Neural crest cell (in vitro differentiated cells): Measurements from ENCODE around the gene SOCS3. TPM values are rescaled to one million over a fixed set of nuclear protein-coding genes. Genes with fewer than 3 reads are reported as not detected.

Experiments used
- DNase-seq: peaks from one replicate; pipeline ENCODE4 v3.0.0; 2021; ENCODE audit warnings: low read depth, mixed read lengths, low spot score
- H3K27ac Mint-ChIP-seq: one replicate; pipeline ENCODE4 v1.8.0; 2021; ENCODE audit warnings: mild to moderate bottlenecking, mixed read lengths; ENCODE audit not compliant: unreplicated experiment
- H3K27me3 Mint-ChIP-seq: 2 replicates; pipeline ENCODE4 v1.8.0; 2021; ENCODE audit warnings: low read depth, mild to moderate bottlenecking, mixed read lengths
- H3K36me3 Mint-ChIP-seq: 2 replicates; pipeline ENCODE4 v1.8.0; 2021; ENCODE audit warnings: low read depth, mild to moderate bottlenecking, mixed read lengths
- H3K4me1 Mint-ChIP-seq: 2 replicates; pipeline ENCODE4 v1.8.0; 2021; ENCODE audit warnings: mixed read lengths
- H3K4me3 Mint-ChIP-seq: one replicate; pipeline ENCODE4 v1.8.0; 2021; ENCODE audit warnings: mild to moderate bottlenecking, mixed read lengths
- H3K9me3 Mint-ChIP-seq: 2 replicates; pipeline ENCODE4 v1.8.0; 2021; ENCODE audit warnings: mixed read lengths
- total RNA-seq: library from RNA; stranded (reverse); gene quantifications from 2 replicates; pipeline ENCODE4 v1.2.1, GENCODE V29; 2021
- TF ChIP-seq, protein P1 (sequence below): fragments of 200-600 bp; sonication (generic); conservative IDR thresholded peaks from 2 replicates; pipeline ENCODE4 v1.5.0; 2021; ENCODE audit warnings: antibody characterized with exemption, mild to moderate bottlenecking

The SOCS3 gene
- total RNA-seq, 1 donor from 2014 or later: 6.1 TPM

DNA sequence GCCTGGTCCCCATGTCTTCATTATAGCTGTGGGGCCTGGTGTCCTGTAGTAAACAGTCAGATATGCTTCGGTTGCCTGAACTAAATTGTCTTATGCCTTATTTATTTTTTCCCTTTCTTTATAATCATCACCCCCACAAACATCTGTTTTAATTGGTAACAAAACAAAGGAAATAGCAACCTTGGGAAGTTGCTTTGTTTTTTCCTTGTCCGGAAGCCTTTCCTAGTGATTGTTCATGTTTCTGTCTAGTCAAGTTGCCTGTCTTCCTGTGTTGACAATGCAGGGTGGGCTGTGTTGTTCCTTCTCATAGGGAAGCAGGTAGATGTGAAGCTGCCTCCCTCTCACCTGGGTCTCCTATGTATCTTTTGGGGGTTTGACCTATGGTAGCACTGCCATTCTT, 35.3 kb upstream of the SOCS3 start:
- Mint-ChIP-seq H3K27ac (no peak overlapping the region), H3K36me3 (no peaks in the 10 kb centered on the region), H3K27me3 (no peaks in the 10 kb centered on the region), H3K4me1 (peaks cover 7% of the 10 kb centered on the region), H3K9me3 (no peaks in the 10 kb centered on the region), H3K4me3 (no peak overlapping the region)
- TF ChIP-seq, protein P1, sequence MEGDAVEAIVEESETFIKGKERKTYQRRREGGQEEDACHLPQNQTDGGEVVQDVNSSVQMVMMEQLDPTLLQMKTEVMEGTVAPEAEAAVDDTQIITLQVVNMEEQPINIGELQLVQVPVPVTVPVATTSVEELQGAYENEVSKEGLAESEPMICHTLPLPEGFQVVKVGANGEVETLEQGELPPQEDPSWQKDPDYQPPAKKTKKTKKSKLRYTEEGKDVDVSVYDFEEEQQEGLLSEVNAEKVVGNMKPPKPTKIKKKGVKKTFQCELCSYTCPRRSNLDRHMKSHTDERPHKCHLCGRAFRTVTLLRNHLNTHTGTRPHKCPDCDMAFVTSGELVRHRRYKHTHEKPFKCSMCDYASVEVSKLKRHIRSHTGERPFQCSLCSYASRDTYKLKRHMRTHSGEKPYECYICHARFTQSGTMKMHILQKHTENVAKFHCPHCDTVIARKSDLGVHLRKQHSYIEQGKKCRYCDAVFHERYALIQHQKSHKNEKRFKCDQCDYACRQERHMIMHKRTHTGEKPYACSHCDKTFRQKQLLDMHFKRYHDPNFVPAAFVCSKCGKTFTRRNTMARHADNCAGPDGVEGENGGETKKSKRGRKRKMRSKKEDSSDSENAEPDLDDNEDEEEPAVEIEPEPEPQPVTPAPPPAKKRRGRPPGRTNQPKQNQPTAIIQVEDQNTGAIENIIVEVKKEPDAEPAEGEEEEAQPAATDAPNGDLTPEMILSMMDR: no peak
- DNase-seq: no peak

DNA sequence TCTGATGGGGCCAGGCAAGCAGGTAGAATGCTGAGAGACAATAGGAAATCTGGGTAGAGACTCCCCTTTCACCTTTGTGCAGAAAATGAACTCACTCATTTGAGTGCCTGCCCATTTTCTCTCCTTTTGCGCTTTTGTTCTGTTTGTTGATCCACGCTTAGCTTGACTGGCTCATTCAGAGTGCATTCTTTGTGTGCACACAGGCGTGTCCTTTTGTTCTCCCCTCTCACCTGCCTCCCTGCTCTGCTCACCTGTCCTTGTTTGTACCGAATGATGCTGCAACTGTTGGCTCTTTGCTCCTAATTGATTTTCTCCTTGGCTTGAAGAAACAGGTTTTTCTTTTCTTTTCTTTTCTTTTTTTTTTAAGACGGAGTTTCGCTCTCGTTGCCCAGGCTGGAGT, 34.3 kb upstream of the SOCS3 start:
- H3K4me3 Mint-ChIP-seq: no peak overlapping the region
- H3K36me3 Mint-ChIP-seq: no peaks in the 10 kb centered on the region
- H3K4me1 Mint-ChIP-seq: peaks cover 8% of the 10 kb centered on the region
- H3K9me3 Mint-ChIP-seq: no peaks in the 10 kb centered on the region
- DNase-seq: no peak
- H3K27ac Mint-ChIP-seq: no peak overlapping the region
- no peaks in the 10 kb centered on the region for H3K27me3 Mint-ChIP-seq
- TF ChIP-seq, protein P1: no peak

DNA sequence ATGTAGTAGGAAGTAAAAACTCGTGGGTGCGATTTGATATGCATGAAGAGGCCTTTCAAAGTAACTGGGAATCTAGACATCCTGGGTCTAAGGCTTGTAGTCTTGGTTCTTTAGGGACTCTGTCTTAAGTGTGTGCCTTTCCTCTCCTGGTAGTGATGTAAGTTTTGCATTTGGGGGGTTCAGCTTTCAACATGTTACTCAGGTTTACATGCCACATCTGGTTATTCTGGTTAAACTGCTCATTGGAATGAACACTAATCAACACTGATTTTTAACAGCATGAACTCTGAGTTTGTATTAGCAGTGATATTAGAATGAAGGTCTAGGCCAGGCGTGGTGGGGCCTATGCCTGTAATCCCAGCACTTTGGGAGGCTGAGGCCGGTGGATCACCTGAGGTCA, 33.7 kb upstream of the SOCS3 start:
- H3K36me3 Mint-ChIP-seq: no peaks in the 10 kb centered on the region
- H3K27ac Mint-ChIP-seq: peak overlapping the region; percentile 45
- peaks cover 10% of the 10 kb centered on the region for H3K4me1 Mint-ChIP-seq

DNA sequence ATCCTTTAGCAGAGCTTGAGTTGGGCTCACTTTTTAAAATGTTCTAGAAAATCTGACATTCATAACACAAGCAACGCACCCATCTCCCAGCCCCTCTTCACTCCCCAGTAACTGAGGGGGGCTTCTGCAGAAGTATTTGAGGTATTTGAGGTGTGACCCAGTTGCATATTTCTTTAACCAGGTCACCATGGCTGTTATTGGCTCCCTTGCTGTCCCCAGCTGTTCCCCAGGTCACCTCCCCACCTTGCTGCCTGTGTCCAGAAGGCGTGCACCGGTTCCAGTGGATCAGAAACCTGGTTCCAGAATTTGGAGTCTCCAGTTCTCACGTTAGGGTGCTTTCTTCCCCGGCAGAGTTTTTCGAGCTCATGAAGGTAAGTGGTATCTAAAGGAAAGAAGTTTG, 32.4 kb upstream of the SOCS3 start:
- Mint-ChIP-seq H3K27me3 (no peaks in the 10 kb centered on the region), H3K4me3 (no peak overlapping the region), H3K36me3 (no peaks in the 10 kb centered on the region), H3K27ac (no peak overlapping the region), H3K4me1 (peaks cover 12% of the 10 kb centered on the region), H3K9me3 (no peaks in the 10 kb centered on the region)
- no peak for DNase-seq
- TF ChIP-seq, protein P1: no peak

More for the DNA sequence above, 33.7 kb upstream of the SOCS3 start:
- Mint-ChIP-seq H3K9me3 (no peaks in the 10 kb centered on the region), H3K27me3 (no peaks in the 10 kb centered on the region), H3K4me3 (no peak overlapping the region)
- TF ChIP-seq, protein P1: no peak
- no peak for DNase-seq

DNA sequence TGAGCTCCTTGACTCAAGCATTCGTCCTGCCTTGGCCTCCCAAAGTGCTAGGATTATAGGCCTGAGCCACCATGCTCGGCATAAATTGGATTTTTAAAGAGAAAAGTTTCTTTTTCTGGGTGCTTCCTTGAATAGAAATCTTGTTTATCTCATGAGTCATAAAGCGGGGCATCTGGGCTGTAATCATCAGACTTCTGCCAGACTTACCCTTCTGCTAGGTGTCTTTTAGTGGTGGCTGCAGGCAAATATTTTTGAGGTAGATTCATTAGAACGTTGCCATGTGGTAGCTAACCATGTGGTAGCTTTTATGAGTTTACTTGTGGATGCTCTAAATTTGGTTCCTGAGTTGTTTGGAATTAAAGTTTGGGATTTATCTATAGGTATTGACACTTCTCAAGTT, 32.0 kb upstream of the SOCS3 start:
- no peaks in the 10 kb centered on the region for H3K27me3 Mint-ChIP-seq
- TF ChIP-seq, protein P1: no peak
- H3K4me1 Mint-ChIP-seq: peaks cover 12% of the 10 kb centered on the region
- no peak overlapping the region for H3K27ac Mint-ChIP-seq
- H3K4me3 Mint-ChIP-seq: no peak overlapping the region
- no peaks in the 10 kb centered on the region for H3K36me3 Mint-ChIP-seq
- no peak for DNase-seq
- H3K9me3 Mint-ChIP-seq: no peaks in the 10 kb centered on the region

DNA sequence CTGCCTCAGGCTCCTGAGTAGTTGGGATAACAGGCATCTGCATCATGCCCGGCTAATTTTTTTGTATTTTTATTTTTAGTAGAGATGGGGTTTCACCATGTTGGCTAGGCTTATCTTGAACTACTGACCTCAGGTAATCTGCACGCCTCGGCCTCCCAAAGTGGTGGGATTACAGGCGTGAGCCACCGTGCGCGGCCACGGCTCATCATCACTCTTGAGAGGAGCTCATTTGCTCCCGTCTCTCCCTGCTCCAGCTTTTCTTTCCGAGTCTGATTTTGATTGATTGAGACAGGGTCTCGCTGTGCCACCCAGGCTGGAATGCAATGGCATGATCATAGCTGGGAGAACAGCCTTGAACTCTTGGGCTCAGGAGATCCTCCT, 31.2 kb upstream of the SOCS3 start:
- TF ChIP-seq, protein P1: no peak
- peaks cover 15% of the 10 kb centered on the region for H3K4me1 Mint-ChIP-seq
- DNase-seq: no peak
- no peaks in the 10 kb centered on the region for H3K36me3 Mint-ChIP-seq
- no peaks in the 10 kb centered on the region for H3K9me3 Mint-ChIP-seq
- no peaks in the 10 kb centered on the region for H3K27me3 Mint-ChIP-seq
- H3K4me3 Mint-ChIP-seq: no peak overlapping the region
- H3K27ac Mint-ChIP-seq: peak overlapping the region; percentile 86
